Measurements from ENCODE around the gene CTNNBL1. TPM values are rescaled to one million over a fixed set of nuclear protein-coding genes. Genes with fewer than 3 reads are reported as not detected.

Gene CTNNBL1
- total RNA-seq, 2 donors from 2014 or later: 68.6 to 68.7 TPM

GRCh38 chr20:37774156-37774555 lies 80.3 kb downstream of the CTNNBL1 start:
- H3K36me3 Mint-ChIP-seq (ENCODE audit: low read depth): peaks cover 9% of the 10 kb centered on the region
- H3K27me3 ChIP-seq (ENCODE audit: control insufficient read depth, insufficient read depth, low read length, poor library complexity, severe bottlenecking): no peaks in the 10 kb centered on the region
- H3K27ac ChIP-seq (ENCODE audit: low read depth, low read length): no peak overlapping the region
- TF ChIP-seq CTCF (conservative IDR thresholded peaks at IDR 0.05): no peak
- no peaks in the 10 kb centered on the region for H3K4me1 ChIP-seq (ENCODE audit: control insufficient read depth, insufficient read depth, low read length)
- no peaks in the 10 kb centered on the region for H3K9me3 ChIP-seq (ENCODE audit: control insufficient read depth, low read length)
- no peak for DNase-seq
- no peak overlapping the region for H3K4me3 ChIP-seq (ENCODE audit: low read length)
- H3K4me1 Mint-ChIP-seq: no peaks in the 10 kb centered on the region
- peaks cover 30% of the 10 kb centered on the region for H3K36me3 ChIP-seq (ENCODE audit: control insufficient read depth, insufficient read depth, low read length)
- no peak overlapping the region for H3K4me3 Mint-ChIP-seq
- H3K27me3 Mint-ChIP-seq (ENCODE audit: insufficient read depth): no peaks in the 10 kb centered on the region
- 94% methylated on average over 2 to 4 of the region's 5 CpGs for WGBS, 2 experiments (ENCODE audit: insufficient coverage in 1 of 2, insufficient read length in 1 of 2)
- H3K27ac Mint-ChIP-seq: no peak overlapping the region
- H3K9me3 Mint-ChIP-seq: no peaks in the 10 kb centered on the region
- no peak overlapping the region for H3K9ac ChIP-seq (ENCODE audit: extremely low read depth, low read length, poor library complexity, severe bottlenecking)

- H3K36me3 ChIP-seq (ENCODE audit: control insufficient read depth, insufficient read depth, low read length): peaks cover 33% of the 10 kb centered on the region
- 95 to 100% methylated on average over 4 to 5 of the region's 5 CpGs for WGBS, 2 experiments (ENCODE audit: insufficient coverage in 1 of 2, insufficient read length in 1 of 2)
- H3K4me3 Mint-ChIP-seq: no peak overlapping the region
Measured at GRCh38 chr20:37775200-37775599, 81.4 kb downstream of the CTNNBL1 start.

GRCh38 chr20:37776049-37776448 lies 82.2 kb downstream of the CTNNBL1 start:
- DNase-seq: no peak
- no peaks in the 10 kb centered on the region for H3K27me3 ChIP-seq (ENCODE audit: control insufficient read depth, insufficient read depth, low read length, poor library complexity, severe bottlenecking)
- WGBS, 2 experiments (ENCODE audit: insufficient coverage in 1 of 2, insufficient read length in 1 of 2): 97 to 100% methylated on average over 4 to 5 of the region's 5 CpGs
- no peaks in the 10 kb centered on the region for H3K9me3 ChIP-seq (ENCODE audit: control insufficient read depth, low read length)
- H3K4me1 ChIP-seq (ENCODE audit: control insufficient read depth, insufficient read depth, low read length): no peaks in the 10 kb centered on the region
- no peak overlapping the region for H3K4me3 ChIP-seq (ENCODE audit: low read length)
- no peak overlapping the region for H3K9ac ChIP-seq (ENCODE audit: extremely low read depth, low read length, poor library complexity, severe bottlenecking)
- no peak overlapping the region for H3K4me3 Mint-ChIP-seq
- no peak overlapping the region for H3K27ac ChIP-seq (ENCODE audit: low read depth, low read length)
- H3K27ac Mint-ChIP-seq: no peak overlapping the region
- TF ChIP-seq CTCF (conservative IDR thresholded peaks at IDR 0.05): no peak
- peaks cover 29% of the 10 kb centered on the region for H3K36me3 ChIP-seq (ENCODE audit: control insufficient read depth, insufficient read depth, low read length)
- H3K4me1 Mint-ChIP-seq: no peaks in the 10 kb centered on the region
- peaks cover 11% of the 10 kb centered on the region for H3K36me3 Mint-ChIP-seq (ENCODE audit: low read depth)
- no peaks in the 10 kb centered on the region for H3K9me3 Mint-ChIP-seq
- no peaks in the 10 kb centered on the region for H3K27me3 Mint-ChIP-seq (ENCODE audit: insufficient read depth)

More at GRCh38 chr20:37775200-37775599, 81.4 kb downstream of the CTNNBL1 start:
- Histone ChIP-seq H3K4me1 (ENCODE audit: control insufficient read depth, insufficient read depth, low read length) (no peaks in the 10 kb centered on the region), H3K4me3 (ENCODE audit: low read length) (no peak overlapping the region), H3K27ac (ENCODE audit: low read depth, low read length) (no peak overlapping the region), H3K27me3 (ENCODE audit: control insufficient read depth, insufficient read depth, low read length, poor library complexity, severe bottlenecking) (no peaks in the 10 kb centered on the region), H3K9me3 (ENCODE audit: control insufficient read depth, low read length) (no peaks in the 10 kb centered on the region), H3K9ac (ENCODE audit: extremely low read depth, low read length, poor library complexity, severe bottlenecking) (no peak overlapping the region)
- no peak overlapping the region for H3K27ac Mint-ChIP-seq
- no peak for TF ChIP-seq CTCF (conservative IDR thresholded peaks at IDR 0.05)
- H3K9me3 Mint-ChIP-seq: no peaks in the 10 kb centered on the region
- no peaks in the 10 kb centered on the region for H3K4me1 Mint-ChIP-seq
- peaks cover 11% of the 10 kb centered on the region for H3K36me3 Mint-ChIP-seq (ENCODE audit: low read depth)
- no peaks in the 10 kb centered on the region for H3K27me3 Mint-ChIP-seq (ENCODE audit: insufficient read depth)
- DNase-seq: no peak

All from endodermal cell (in vitro differentiated cells).